H9 (cell line): Measurements from ENCODE around the gene BARD1. TPM values are rescaled to one million over a fixed set of nuclear protein-coding genes. Genes with fewer than 3 reads are reported as not detected.

Experiments
- DNase-seq: peaks from one replicate; pipeline ENCODE4 v3.0.0-alpha.2; 2017
- H2AFZ ChIP-seq: one replicate; pipeline ENCODE4 v1.6.1; 2013; ENCODE audit warnings: mild to moderate bottlenecking, low read length, control low read depth, moderate library complexity
- H2AK5ac ChIP-seq: 2 replicates; pipeline ENCODE4 v1.6.1; 2013; ENCODE audit warnings: low read length, control low read depth, mixed read lengths; ENCODE audit not compliant: insufficient read length
- H2BK120ac ChIP-seq: one replicate; pipeline ENCODE4 v1.6.1; 2013; ENCODE audit warnings: low read depth, mild to moderate bottlenecking, low read length, control low read depth, inconsistent platforms; ENCODE audit not compliant: poor library complexity, severe bottlenecking
- H2BK12ac ChIP-seq: 2 replicates; pipeline ENCODE4 v1.6.1; 2013; ENCODE audit warnings: low read length, control low read depth, mixed read lengths, low read depth; ENCODE audit not compliant: insufficient read length
- H2BK15ac ChIP-seq: 2 replicates; pipeline ENCODE4 v1.6.1; 2013; ENCODE audit warnings: low read depth, low read length, control low read depth
- H2BK20ac ChIP-seq: one replicate; pipeline ENCODE4 v1.6.1; 2013; ENCODE audit warnings: low read depth, mild to moderate bottlenecking, low read length, control low read depth, inconsistent platforms; ENCODE audit not compliant: poor library complexity, severe bottlenecking
- H2BK5ac ChIP-seq: 2 replicates; pipeline ENCODE4 v1.6.1; 2013; ENCODE audit warnings: low read length, control low read depth, mixed read lengths; ENCODE audit not compliant: insufficient read length
- H3K14ac ChIP-seq: 2 replicates; pipeline ENCODE4 v1.6.1; 2013; ENCODE audit warnings: low read length, control low read depth; ENCODE audit not compliant: insufficient read depth
- H3K18ac ChIP-seq: 2 replicates; pipeline ENCODE4 v1.6.1; 2013; ENCODE audit warnings: low read depth, mild to moderate bottlenecking, mixed read lengths, low read length, control low read depth; ENCODE audit not compliant: insufficient read length
- H3K23ac ChIP-seq: 2 replicates; pipeline ENCODE4 v1.6.1; 2013; ENCODE audit warnings: low read length, control low read depth, mixed read lengths, low read depth; ENCODE audit not compliant: insufficient read length
- H3K23me2 ChIP-seq: 2 replicates; pipeline ENCODE4 v1.6.1; 2013; ENCODE audit warnings: low read depth, mild to moderate bottlenecking, mixed read lengths, low read length, control low read depth; ENCODE audit not compliant: insufficient read length, poor library complexity, severe bottlenecking
- H3K27ac ChIP-seq: 2 replicates; pipeline ENCODE4 v1.5.1; 2013; ENCODE audit warnings: low read length, control low read depth, mixed read lengths, low read depth; ENCODE audit not compliant: insufficient read length
- H3K27me3 ChIP-seq: 2 replicates; pipeline ENCODE4 v1.6.1; 2013; ENCODE audit warnings: low read length, control low read depth, inconsistent platforms; ENCODE audit not compliant: insufficient read depth
- H3K4ac ChIP-seq: 2 replicates; pipeline ENCODE4 v1.6.1; 2013; ENCODE audit warnings: low read depth, mild to moderate bottlenecking, control low read depth, inconsistent platforms, low read length, moderate library complexity
- H3K4me1 ChIP-seq: 2 replicates; pipeline ENCODE4 v1.6.1; 2013; ENCODE audit warnings: low read length, control low read depth, inconsistent platforms; ENCODE audit not compliant: insufficient read depth
- H3K4me2 ChIP-seq: 2 replicates; pipeline ENCODE4 v1.6.1; 2013; ENCODE audit warnings: low read length, control low read depth, mixed read lengths; ENCODE audit not compliant: insufficient read length, insufficient read depth
- H3K56ac ChIP-seq: 2 replicates; pipeline ENCODE4 v1.6.1; 2013; ENCODE audit warnings: low read depth, mild to moderate bottlenecking, mixed read lengths, low read length, control low read depth; ENCODE audit not compliant: insufficient read length
- H3K79me1 ChIP-seq: 2 replicates; pipeline ENCODE4 v1.6.1; 2013; ENCODE audit warnings: low read depth, mild to moderate bottlenecking, moderate library complexity, low read length, control low read depth, inconsistent platforms; ENCODE audit not compliant: insufficient read depth, poor library complexity, severe bottlenecking
- H3K79me2 ChIP-seq: 2 replicates; pipeline ENCODE4 v1.6.1; 2013; ENCODE audit warnings: low read length, control low read depth, inconsistent platforms; ENCODE audit not compliant: insufficient read depth
- H3K9ac ChIP-seq: 2 replicates; pipeline ENCODE4 v1.6.1; 2013; ENCODE audit warnings: low read length, control low read depth, mixed read lengths; ENCODE audit not compliant: insufficient read length; ENCODE audit errors: extremely low read depth
- H3K9me3 ChIP-seq: one replicate; pipeline ENCODE4 v1.6.1; 2013; ENCODE audit warnings: low read depth, low read length, inconsistent platforms; ENCODE audit not compliant: control insufficient read depth
- H3T11ph ChIP-seq: one replicate; pipeline ENCODE4 v1.6.1; 2013; ENCODE audit warnings: mild to moderate bottlenecking, low read length, control low read depth, inconsistent platforms
- H4K20me1 ChIP-seq: one replicate; pipeline ENCODE4 v1.6.1; 2013; ENCODE audit not compliant: control insufficient read depth, insufficient read length, insufficient read depth
- H4K5ac ChIP-seq: 2 replicates; pipeline ENCODE4 v1.6.1; 2013; ENCODE audit warnings: low read depth, mild to moderate bottlenecking, mixed read lengths, low read length, control low read depth; ENCODE audit not compliant: insufficient read length
- H4K8ac ChIP-seq: replicated peaks from 2 replicates; pipeline ENCODE4 v1.6.1; 2013; ENCODE audit warnings: low read length, control low read depth, mixed read lengths, low read depth; ENCODE audit not compliant: insufficient read length
- H4K91ac ChIP-seq: 2 replicates; pipeline ENCODE4 v1.6.1; 2013; ENCODE audit warnings: low read depth, mild to moderate bottlenecking, moderate library complexity, mixed read lengths, low read length, control low read depth; ENCODE audit not compliant: insufficient read length
- H3K27ac Mint-ChIP-seq, 3 experiments: 2 replicates in 2 of 3; 3 replicates in 1 of 3; pipeline ENCODE4 v1.8.0; 2020 to 2021; ENCODE audit warnings: mixed read lengths in 3 of 3, mild to moderate bottlenecking in 1 of 3, moderate library complexity in 1 of 3
- H3K27me3 Mint-ChIP-seq: 2 replicates; pipeline ENCODE4 v1.8.0; 2021; ENCODE audit warnings: low read depth, mild to moderate bottlenecking, moderate library complexity, mixed read lengths
- H3K36me3 Mint-ChIP-seq, 3 experiments: 2 replicates in 2 of 3; 3 replicates in 1 of 3; pipeline ENCODE4 v1.8.0; 2020 to 2021; ENCODE audit warnings: low read depth in 3 of 3, mixed read lengths in 3 of 3; ENCODE audit not compliant: insufficient read depth in 1 of 3
- H3K4me1 Mint-ChIP-seq, 2 experiments: 2 replicates each; pipeline ENCODE4 v1.8.0; 2020; ENCODE audit warnings: mixed read lengths in 2 of 2
- H3K4me3 Mint-ChIP-seq, 2 experiments: 2 replicates in 1 of 2; 3 replicates in 1 of 2; pipeline ENCODE4 v1.8.0; 2020 to 2021; ENCODE audit warnings: mild to moderate bottlenecking in 2 of 2, mixed read lengths in 2 of 2, moderate library complexity in 1 of 2
- H3K9me3 Mint-ChIP-seq, 2 experiments: 2 replicates in 1 of 2; 3 replicates in 1 of 2; pipeline ENCODE4 v1.8.0; 2020; ENCODE audit warnings: mild to moderate bottlenecking in 2 of 2, mixed read lengths in 2 of 2, moderate library complexity in 1 of 2
- WGBS: extraction: QIAGEN DNeasy Blood & Tissue Kit; methylation state at CpG from one replicate; pipeline ENCODE4 v1.1.7; 2013; ENCODE audit warnings: missing lambda C conversion rate, low lambda C conversion rate, mixed read lengths; ENCODE audit not compliant: insufficient read length; ENCODE audit errors: extremely low coverage; 5-methylcytosine and 5-hydroxymethylcytosine counted together
- total RNA-seq: library from RNA; stranded (reverse); gene quantifications from 2 replicates; pipeline ENCODE4 v1.2.1, GENCODE V29; 2021
- TF ChIP-seq, protein P1 (sequence below): fragments of 200-600 bp; sonication (generic); conservative IDR thresholded peaks from 3 replicates; pipeline ENCODE4 v1.8.0; 2021; ENCODE audit warnings: antibody characterized with exemption, mild to moderate bottlenecking

BARD1 gene
- total RNA-seq, 1 experiment from 2014 or later, result 30.6 TPM

DNA sequence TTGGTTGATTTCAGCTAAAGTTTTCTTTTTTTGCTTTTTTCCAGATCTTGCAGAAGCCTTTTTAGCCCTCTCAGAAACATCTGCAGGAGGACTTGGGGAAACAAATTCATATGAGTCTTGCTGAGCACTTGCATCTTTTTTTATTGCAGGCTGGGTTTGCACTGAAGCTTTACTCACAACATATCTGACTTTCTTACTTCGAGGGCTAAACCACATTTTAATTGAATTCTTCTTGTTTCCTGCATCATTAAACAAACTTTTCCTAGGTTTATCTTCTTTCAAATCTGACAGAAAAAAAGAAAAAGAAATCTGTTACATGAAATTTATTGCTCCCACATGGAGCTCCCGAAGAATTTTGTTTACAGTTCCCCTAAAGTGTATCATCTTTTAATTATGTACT lies 28.3 kb downstream of the BARD1 start:
- no peak for DNase-seq
- Histone ChIP-seq H3T11ph (no peak overlapping the region), H2AK5ac (no peak overlapping the region), H3K23ac (no peak overlapping the region), H2BK12ac (no peak overlapping the region), H2BK15ac (no peak overlapping the region), H2BK5ac (no peak overlapping the region), H3K56ac (no peak overlapping the region), H4K5ac (no peak overlapping the region), H3K79me1 (no peaks in the 10 kb centered on the region), H3K18ac (no peak overlapping the region), H3K4me2 (no peak overlapping the region), H4K20me1 (no peaks in the 10 kb centered on the region), H3K9ac (no peak overlapping the region), H2AFZ (no peak overlapping the region), H3K4ac (no peak overlapping the region), H3K4me1 (no peaks in the 10 kb centered on the region), H4K8ac (no peak overlapping the region), H2BK20ac (no peak overlapping the region), H3K27ac (no peak overlapping the region), H3K14ac (no peak overlapping the region), H3K9me3 (no peaks in the 10 kb centered on the region), H3K23me2 (no peaks in the 10 kb centered on the region), H2BK120ac (no peak overlapping the region), H3K79me2 (no peaks in the 10 kb centered on the region; the same call in 1 of the 2 replicates), H4K91ac (no peak overlapping the region), H3K27me3 (no peaks in the 10 kb centered on the region)
- peaks cover 8 to 9% of the 10 kb centered on the region in 2 experiments for H3K4me1 Mint-ChIP-seq
- WGBS, result no CpG with 5 or more reads among the region's 2 CpGs
- no peak overlapping the region for H3K4me3 Mint-ChIP-seq
- no peaks in the 10 kb centered on the region for H3K27me3 Mint-ChIP-seq
- peaks cover 5 to 7% of the 10 kb centered on the region in 2 experiments; a peak in 3 of 5 replicates for H3K9me3 Mint-ChIP-seq
- H3K27ac Mint-ChIP-seq, result no peak overlapping the region; a peak in 1 of 7 replicates
- peaks cover 66 to 71% (median 67%) of the 10 kb centered on the region in 3 experiments for H3K36me3 Mint-ChIP-seq
- TF ChIP-seq, protein P1, sequence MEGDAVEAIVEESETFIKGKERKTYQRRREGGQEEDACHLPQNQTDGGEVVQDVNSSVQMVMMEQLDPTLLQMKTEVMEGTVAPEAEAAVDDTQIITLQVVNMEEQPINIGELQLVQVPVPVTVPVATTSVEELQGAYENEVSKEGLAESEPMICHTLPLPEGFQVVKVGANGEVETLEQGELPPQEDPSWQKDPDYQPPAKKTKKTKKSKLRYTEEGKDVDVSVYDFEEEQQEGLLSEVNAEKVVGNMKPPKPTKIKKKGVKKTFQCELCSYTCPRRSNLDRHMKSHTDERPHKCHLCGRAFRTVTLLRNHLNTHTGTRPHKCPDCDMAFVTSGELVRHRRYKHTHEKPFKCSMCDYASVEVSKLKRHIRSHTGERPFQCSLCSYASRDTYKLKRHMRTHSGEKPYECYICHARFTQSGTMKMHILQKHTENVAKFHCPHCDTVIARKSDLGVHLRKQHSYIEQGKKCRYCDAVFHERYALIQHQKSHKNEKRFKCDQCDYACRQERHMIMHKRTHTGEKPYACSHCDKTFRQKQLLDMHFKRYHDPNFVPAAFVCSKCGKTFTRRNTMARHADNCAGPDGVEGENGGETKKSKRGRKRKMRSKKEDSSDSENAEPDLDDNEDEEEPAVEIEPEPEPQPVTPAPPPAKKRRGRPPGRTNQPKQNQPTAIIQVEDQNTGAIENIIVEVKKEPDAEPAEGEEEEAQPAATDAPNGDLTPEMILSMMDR, result no peak
